Mesenchymal stem cell (in vitro differentiated cells and primary cell): Measurements from ENCODE around the gene PPRC1.
A peak's percentile ranks its signal among the peaks of the same experiment; 100 is the strongest.

Source experiments
- DNase-seq: peaks from one replicate; pipeline ENCODE4 v3.0.0-alpha.2; 2013
- H2AFZ ChIP-seq: one replicate; pipeline ENCODE4 v1.6.1; 2013; ENCODE audit warnings: low read depth, mild to moderate bottlenecking, control low read depth, inconsistent platforms, low read length, moderate library complexity
- H2AK5ac ChIP-seq: 2 replicates; pipeline ENCODE4 v1.6.1; 2013; ENCODE audit warnings: low read length, moderate library complexity, mild to moderate bottlenecking, inconsistent platforms; ENCODE audit not compliant: severe bottlenecking
- H2BK120ac ChIP-seq: one replicate; pipeline ENCODE4 v1.6.1; 2013; ENCODE audit warnings: low read depth, mild to moderate bottlenecking, inconsistent platforms, low read length, moderate library complexity
- H2BK12ac ChIP-seq, 2 experiments: one replicate each; pipeline ENCODE4 v1.6.1; 2013; ENCODE audit warnings: inconsistent platforms in 2 of 2, low read length in 2 of 2, mild to moderate bottlenecking in 2 of 2, moderate library complexity in 2 of 2, control low read depth in 1 of 2
- H2BK15ac ChIP-seq: one replicate; pipeline ENCODE4 v1.6.1; 2013; ENCODE audit warnings: mild to moderate bottlenecking, low read depth, inconsistent platforms; ENCODE audit not compliant: poor library complexity, severe bottlenecking
- H2BK5ac ChIP-seq: 2 replicates; pipeline ENCODE4 v1.6.1; 2013; ENCODE audit warnings: low read depth, mild to moderate bottlenecking, low read length, control low read depth, inconsistent platforms; ENCODE audit not compliant: poor library complexity, severe bottlenecking
- H3K14ac ChIP-seq, 2 experiments: one replicate each; pipeline ENCODE4 v1.6.1; 2013; ENCODE audit warnings: inconsistent platforms in 2 of 2, low read length in 2 of 2, control low read depth in 1 of 2, mild to moderate bottlenecking in 1 of 2, moderate library complexity in 1 of 2
- H3K18ac ChIP-seq, 2 experiments: one replicate each; pipeline ENCODE4 v1.6.1; 2013; ENCODE audit warnings: inconsistent platforms in 2 of 2, low read length in 2 of 2, control low read depth in 1 of 2, low read depth in 1 of 2, mild to moderate bottlenecking in 1 of 2
- H3K23ac ChIP-seq, 2 experiments: one replicate each; pipeline ENCODE4 v1.6.1; 2013; ENCODE audit warnings: inconsistent platforms in 2 of 2, low read length in 2 of 2, mild to moderate bottlenecking in 2 of 2, moderate library complexity in 2 of 2, control low read depth in 1 of 2
- H3K27ac ChIP-seq: 2 replicates; pipeline ENCODE4 v1.5.1; 2013; ENCODE audit warnings: mild to moderate bottlenecking, moderate library complexity, low read length, control low read depth, inconsistent platforms; ENCODE audit not compliant: poor library complexity, severe bottlenecking
- H3K27me3 ChIP-seq, 2 experiments: 2 replicates each; pipeline versions ENCODE4 v1.6.1 to v1.7.0; 2013; ENCODE audit warnings: low read length in 2 of 2, mild to moderate bottlenecking in 2 of 2, moderate library complexity in 2 of 2, control low read depth in 1 of 2, inconsistent platforms in 1 of 2; ENCODE audit not compliant: control insufficient read depth in 1 of 2, insufficient read depth in 1 of 2
- H3K36me3 ChIP-seq, 2 experiments: 2 replicates each; pipeline versions ENCODE4 v1.6.1 to v1.7.0; 2013; ENCODE audit warnings: low read length in 2 of 2, control low read depth in 1 of 2, inconsistent platforms in 1 of 2, low read depth in 1 of 2, mild to moderate bottlenecking in 1 of 2; ENCODE audit not compliant: insufficient read depth in 2 of 2, control insufficient read depth in 1 of 2
- H3K4ac ChIP-seq, 2 experiments: one replicate each; pipeline ENCODE4 v1.6.1; 2013; ENCODE audit warnings: inconsistent platforms in 2 of 2, low read length in 2 of 2, mild to moderate bottlenecking in 2 of 2, moderate library complexity in 2 of 2, control low read depth in 1 of 2, low read depth in 1 of 2
- H3K4me1 ChIP-seq: 2 replicates; pipeline ENCODE4 v1.6.1; 2013; ENCODE audit warnings: low read depth, low read length, control low read depth; ENCODE audit not compliant: control insufficient read depth, insufficient read depth
- H3K4me2 ChIP-seq: 2 replicates; pipeline ENCODE4 v1.6.1; 2013; ENCODE audit warnings: low read length, mild to moderate bottlenecking, inconsistent platforms; ENCODE audit not compliant: poor library complexity, severe bottlenecking
- H3K4me3 ChIP-seq, 2 experiments: 2 replicates each; pipeline versions ENCODE4 v1.5.1 to v1.7.0; 2013; ENCODE audit warnings: low read length in 2 of 2, mild to moderate bottlenecking in 2 of 2, control low read depth in 1 of 2, low read depth in 1 of 2; ENCODE audit not compliant: insufficient read depth in 1 of 2
- H3K79me1 ChIP-seq: replicated peaks from 2 replicates; pipeline ENCODE4 v1.6.1; 2013; ENCODE audit warnings: mild to moderate bottlenecking, control low read depth, low read length, inconsistent platforms; ENCODE audit not compliant: poor library complexity, severe bottlenecking
- H3K9ac ChIP-seq: 2 replicates; pipeline ENCODE4 v1.7.0; 2013; ENCODE audit warnings: mild to moderate bottlenecking, low read length, moderate library complexity
- H3K9me3 ChIP-seq: 2 replicates; pipeline ENCODE4 v1.7.0; 2013; ENCODE audit warnings: mild to moderate bottlenecking, low read length; ENCODE audit not compliant: control insufficient read depth
- H4K8ac ChIP-seq: one replicate; pipeline ENCODE4 v1.6.1; 2013; ENCODE audit warnings: inconsistent platforms, mild to moderate bottlenecking, low read length, moderate library complexity
- H4K91ac ChIP-seq: one replicate; pipeline ENCODE4 v1.6.1; 2013; ENCODE audit warnings: mild to moderate bottlenecking, low read length, inconsistent platforms
- WGBS: methylation state at CpG from one replicate; pipeline ENCODE4 v1.1.7; 2013; ENCODE audit warnings: mixed read lengths; 5-methylcytosine and 5-hydroxymethylcytosine counted together

PPRC1 gene

GRCh38 chr10:102115775-102116174, 17.1 kb upstream of the PPRC1 start:
- Histone ChIP-seq H3K4ac (peak overlapping the region; percentile 53 to 95), H3K27ac (peak overlapping the region; percentile 69), H2AK5ac (peak overlapping the region; percentile 77), H4K8ac (no peak overlapping the region), H4K91ac (no peak overlapping the region), H3K36me3 (peaks cover 9 to 13% of the 10 kb centered on the region in 2 experiments), H3K23ac (no peak overlapping the region), H3K14ac (no peak overlapping the region), H3K4me3 (peak overlapping the region in 1 of 2 experiments; percentile 80), H2BK15ac (no peak overlapping the region), H2BK120ac (peak overlapping the region; percentile 76), H2BK12ac (peak overlapping the region in 1 of 2 experiments; percentile 30), H3K4me1 (peaks cover 37% of the 10 kb centered on the region), H3K4me2 (no peak overlapping the region), H3K18ac (peak overlapping the region in 1 of 2 experiments; percentile 85), H3K9ac (peak overlapping the region; percentile 85), H2AFZ (no peak overlapping the region), H3K9me3 (no peaks in the 10 kb centered on the region), H3K79me1 (peaks cover 5% of the 10 kb centered on the region), H3K27me3 (no peaks in the 10 kb centered on the region), H2BK5ac (no peak overlapping the region)
- 5% methylated on average over 3 of the region's 3 CpGs for WGBS
- DNase-seq, result peak; percentile 18

- Histone ChIP-seq H3K9ac (peak overlapping the region; percentile 95), H2BK120ac (peak overlapping the region; percentile 85), H4K8ac (no peak overlapping the region), H3K14ac (no peak overlapping the region), H2BK15ac (no peak overlapping the region), H3K23ac (no peak overlapping the region), H2AFZ (no peak overlapping the region), H3K27ac (peak overlapping the region; percentile 98), H2AK5ac (peak overlapping the region; percentile 96), H3K27me3 (no peaks in the 10 kb centered on the region), H3K4me1 (peaks cover 45% of the 10 kb centered on the region), H3K18ac (peak overlapping the region; percentile 71 to 76), H3K4me3 (peak overlapping the region in 1 of 2 experiments; percentile 88), H2BK12ac (peak overlapping the region; percentile 72 to 79), H2BK5ac (peak overlapping the region; percentile 5), H3K9me3 (no peaks in the 10 kb centered on the region), H3K4ac (peak overlapping the region in 1 of 2 experiments; percentile 79), H3K36me3 (peaks cover under 1 to 5% of the 10 kb centered on the region in 2 experiments), H4K91ac (peak overlapping the region; percentile 95), H3K79me1 (no peaks in the 10 kb centered on the region), H3K4me2 (peak overlapping the region; percentile 51)
- no peak for DNase-seq
- 86% methylated on average over 1 of the region's 1 CpG for WGBS
Observed at GRCh38 chr10:102116656-102117055, 16.2 kb upstream of the PPRC1 start.

- peak; percentile 88 for DNase-seq
- Histone ChIP-seq H4K91ac (peak overlapping the region; percentile 95), H4K8ac (peak overlapping the region; percentile 79), H3K23ac (peak overlapping the region in 1 of 2 experiments; percentile 81), H3K9ac (peak overlapping the region; percentile 95), H3K27ac (peak overlapping the region; percentile 98), H3K79me1 (no peaks in the 10 kb centered on the region), H3K4me1 (peaks cover 47% of the 10 kb centered on the region), H3K9me3 (no peaks in the 10 kb centered on the region), H3K14ac (peak overlapping the region in 1 of 2 experiments; percentile 91), H3K4me2 (peak overlapping the region; percentile 62), H3K18ac (peak overlapping the region; percentile 91 to 99), H2BK5ac (peak overlapping the region; percentile 71), H3K36me3 (no peaks in the 10 kb centered on the region), H2AFZ (no peak overlapping the region), H3K4me3 (peak overlapping the region; percentile 39 to 88), H3K27me3 (no peaks in the 10 kb centered on the region), H2BK120ac (peak overlapping the region; percentile 40), H2BK12ac (peak overlapping the region; percentile 93 to 98), H3K4ac (peak overlapping the region; percentile 68 to 79), H2AK5ac (peak overlapping the region; percentile 86), H2BK15ac (peak overlapping the region; percentile 93)
- 16% methylated on average over 12 of the region's 12 CpGs for WGBS
Observed at GRCh38 chr10:102117391-102118159, 15.3 kb upstream of the PPRC1 start.

DNA sequence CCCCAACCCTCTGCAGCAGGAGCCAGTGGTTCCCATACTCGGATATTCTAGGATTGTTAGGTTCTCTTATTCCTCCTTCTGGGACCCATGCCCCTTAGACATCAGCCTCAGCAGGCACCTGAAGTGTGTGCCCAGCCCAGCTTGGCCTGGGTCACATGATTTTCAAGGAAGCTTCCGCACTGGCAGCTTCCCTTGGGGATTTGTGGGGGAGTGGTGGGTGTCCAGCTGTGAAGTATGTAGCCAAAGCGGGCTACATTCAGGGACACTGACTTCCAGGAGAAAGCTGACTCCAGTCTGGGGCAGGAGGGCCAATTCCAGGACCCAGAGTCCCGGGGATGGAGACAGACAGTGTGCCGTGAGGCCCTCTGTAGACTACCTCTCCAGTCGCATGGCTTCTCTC, 14.0 kb upstream of the PPRC1 start:
- no peak overlapping the region for H3K23ac ChIP-seq
- DNase-seq, result peak; percentile 55
- H3K14ac ChIP-seq, result no peak overlapping the region
- WGBS, result 35% methylated on average over 4 of the region's 6 CpGs
- H2BK5ac ChIP-seq, result peak overlapping the region; percentile 9
- H2AFZ ChIP-seq, result no peak overlapping the region
- peak overlapping the region; percentile 57 to 88 for H3K4me3 ChIP-seq
- H3K9me3 ChIP-seq, result no peaks in the 10 kb centered on the region
- peak overlapping the region; percentile 98 for H3K27ac ChIP-seq
- no peaks in the 10 kb centered on the region for H3K27me3 ChIP-seq
- H4K91ac ChIP-seq, result no peak overlapping the region
- peak overlapping the region; percentile 34 to 84 for H3K18ac ChIP-seq
- H4K8ac ChIP-seq, result peak overlapping the region; percentile 65
- no peaks in the 10 kb centered on the region for H3K36me3 ChIP-seq
- peak overlapping the region; percentile 1 for H2BK15ac ChIP-seq
- H2BK120ac ChIP-seq, result peak overlapping the region; percentile 6
- H3K79me1 ChIP-seq, result no peaks in the 10 kb centered on the region
- H3K4me1 ChIP-seq, result peaks cover 39% of the 10 kb centered on the region
- H3K4ac ChIP-seq, result peak overlapping the region; percentile 68 to 70
- H3K4me2 ChIP-seq, result peak overlapping the region; percentile 62
- H2BK12ac ChIP-seq, result peak overlapping the region; percentile 31 to 59
- peak overlapping the region; percentile 95 for H3K9ac ChIP-seq
- peak overlapping the region; percentile 86 for H2AK5ac ChIP-seq
